Spleen (tissue), 7 donors: ENCODE data around the gene POU2AF3.

ENCODE experiments used
- CTCF ChIP-seq, 11 experiments: fragments of 200-600 bp in 7 of 11; fragments of 450-650 bp in 4 of 11; sonication (generic) in 4 of 11; IDR thresholded peaks in 8 of 11; conservative IDR thresholded peaks in 3 of 11; 1 replicate in 7 of 11; 2 replicates in 4 of 11; pipeline versions ENCODE4 v1.4.0 to v1.8.0; 2016 to 2021; ENCODE audit warnings: antibody characterized with exemption in 11 of 11, inconsistent platforms in 4 of 11, mild to moderate bottlenecking in 1 of 11
- POLR2A ChIP-seq, 3 donors: fragments of 450-650 bp; IDR thresholded peaks; one replicate each; pipeline ENCODE4 v1.5.1; 2017; ENCODE audit warnings: antibody characterized with exemption in 3 of 3, mild to moderate bottlenecking in 1 of 3
- POLR2AphosphoS5 ChIP-seq, 3 donors: sonication (generic); formaldehyde crosslinking; IDR thresholded peaks; one replicate each; pipeline ENCODE4 v1.5.1; 2017; ENCODE audit warnings: antibody characterized with exemption in 3 of 3
- donor health status: DM: no; HTN: no; CAD: no; lungs with moderate emphysema.
- donor health status: DM: no; HTN: no; CAD: no.
- donor health status: DM: no; HTN: no; CAD: no.

- TF ChIP-seq CTCF (IDR thresholded peaks at IDR 0.05 in 8 of 11, conservative IDR thresholded peaks at IDR 0.05 in 3 of 11): no peak
- TF ChIP-seq POLR2AphosphoS5 (IDR thresholded peaks at IDR 0.05): no peak
- TF ChIP-seq POLR2A (IDR thresholded peaks at IDR 0.05): no peak
These were observed 11.7 kb downstream of the POU2AF3 start for GRCh38 chr11:111310088-111310487.
